HG03575 (cell line): ENCODE measurements around the gene ANKRD13C.

ENCODE experiments used
- ATAC-seq: cut with Tn5 transposase; IDR thresholded peaks from one replicate; pipeline ENCODE4 v1.9.1; 2021; ENCODE audit not compliant: unreplicated experiment, insufficient number of reproducible peaks, low FRiP score; ENCODE audit errors: extremely low read depth

The ANKRD13C gene

GRCh38 chr1:70315782-70316181 lies 38.7 kb downstream of the ANKRD13C start:
- ATAC-seq = no peak

DNA sequence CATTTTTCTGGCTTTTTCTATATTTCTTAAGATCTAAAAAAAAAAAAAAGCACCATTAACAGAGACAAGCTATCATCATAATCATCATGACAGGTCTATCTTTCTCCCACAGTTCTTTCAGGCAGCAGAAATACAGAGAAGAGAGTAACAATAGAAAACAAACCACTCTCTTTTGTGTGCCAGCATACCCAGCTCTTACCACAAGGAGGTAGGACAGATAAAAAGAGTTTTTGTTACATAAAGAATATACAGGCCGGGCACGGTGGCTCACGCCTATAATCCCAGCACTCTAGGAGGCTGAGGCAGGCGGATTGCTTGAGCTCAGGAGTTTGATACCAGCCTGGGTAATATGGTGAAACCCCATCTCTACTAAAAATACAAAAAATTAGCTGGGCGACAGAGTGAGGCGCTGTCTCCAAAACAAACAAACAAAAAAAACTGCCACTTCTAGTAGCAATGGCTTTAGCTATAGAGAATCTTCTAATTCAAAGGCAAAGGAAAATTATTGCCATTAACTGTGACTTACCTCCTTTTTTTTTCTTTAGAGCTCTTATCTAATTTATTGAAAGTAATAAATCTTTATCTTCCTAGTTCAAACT lies 39.7 kb downstream of the ANKRD13C start:
- no peak for ATAC-seq

- ATAC-seq = no peak
Observed at GRCh38 chr1:70311369-70311768, 43.2 kb downstream of the ANKRD13C start.

DNA sequence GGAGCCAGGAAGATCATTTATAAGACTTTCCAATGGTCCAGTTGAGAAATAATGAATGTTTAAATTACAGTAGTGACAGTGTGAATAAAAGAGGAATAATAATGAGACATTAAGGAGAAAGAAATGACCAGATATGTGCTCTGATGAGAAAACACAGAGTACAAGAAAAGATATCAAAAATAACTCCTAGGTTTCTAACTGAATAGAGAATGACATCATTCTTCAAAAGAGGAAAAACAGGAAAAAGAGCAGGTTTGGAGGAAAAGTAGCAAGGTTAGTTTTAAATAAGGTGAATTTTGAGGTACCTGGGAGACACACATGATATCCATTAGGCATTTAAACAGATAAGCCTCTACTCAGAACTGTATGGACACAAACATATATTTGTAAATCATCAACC lies 55.0 kb downstream of the ANKRD13C start:
- no peak for ATAC-seq

DNA sequence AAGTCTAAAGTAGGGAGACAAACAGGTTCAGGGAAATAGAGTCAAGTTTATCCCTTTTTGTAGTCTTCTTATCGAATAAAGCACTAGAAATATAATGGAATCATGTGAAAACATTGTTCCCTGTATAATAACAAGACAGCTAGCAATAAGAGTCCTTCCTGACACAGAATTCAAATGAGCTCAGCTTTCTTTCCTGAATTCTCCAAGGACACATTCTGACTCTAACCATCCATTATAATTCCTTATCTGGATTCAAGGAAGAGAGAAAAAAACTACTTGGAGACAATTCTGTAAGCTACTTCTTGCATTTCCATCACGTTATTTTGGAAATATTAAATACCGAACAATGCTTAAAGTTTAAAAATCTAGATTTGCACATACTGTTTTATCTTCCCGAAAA lies 58.8 kb downstream of the ANKRD13C start:
- no peak for ATAC-seq

- ATAC-seq = no peak
Observed at GRCh38 chr1:70293186-70293843, 61.2 kb downstream of the ANKRD13C start.

GRCh38 chr1:70290218-70290617 lies 64.3 kb downstream of the ANKRD13C start:
- no peak for ATAC-seq

- no peak for ATAC-seq
Observed at GRCh38 chr1:70288166-70288565, 66.4 kb downstream of the ANKRD13C start.

DNA sequence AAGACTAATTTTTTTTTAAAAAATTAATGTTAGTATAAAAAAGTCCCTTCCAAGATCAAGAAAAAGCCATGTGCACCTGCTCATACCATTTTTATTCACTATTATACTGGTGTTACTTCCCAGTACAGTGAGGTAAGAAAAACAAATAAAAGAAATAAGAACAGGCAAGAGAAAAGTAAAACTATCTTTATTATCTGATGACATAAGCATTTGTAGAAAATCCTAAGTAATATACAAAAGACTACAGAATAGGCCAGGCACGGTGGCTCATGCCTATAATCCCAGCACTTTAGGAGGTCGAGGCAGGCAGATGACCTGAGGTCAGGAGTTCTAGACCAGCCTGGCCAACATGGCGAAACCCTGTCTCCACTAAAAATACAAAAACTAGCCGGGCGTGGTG lies 68.1 kb downstream of the ANKRD13C start:
- no peak for ATAC-seq

DNA sequence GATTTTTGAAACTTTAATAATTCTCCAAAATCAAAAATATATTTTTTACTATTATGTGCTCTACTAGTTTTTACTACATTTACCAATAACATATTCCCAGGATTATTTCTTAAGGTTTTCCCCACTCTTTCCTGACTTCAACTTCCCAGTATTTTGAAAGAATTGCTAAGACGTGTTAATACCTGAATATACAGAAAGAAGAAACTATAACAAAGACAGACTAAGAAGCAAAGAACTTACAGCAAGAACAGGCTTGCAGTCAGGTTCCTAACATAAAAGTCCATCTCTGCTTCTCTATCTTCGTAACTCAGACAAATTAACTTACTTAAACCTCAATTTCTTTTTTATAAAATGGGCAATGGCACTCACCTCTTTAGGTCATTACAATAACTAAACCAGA lies 70.2 kb downstream of the ANKRD13C start:
- no peak for ATAC-seq

GRCh38 chr1:70278710-70279109 lies 75.8 kb downstream of the ANKRD13C start:
- no peak for ATAC-seq

GRCh38 chr1:70277875-70278274 lies 76.6 kb downstream of the ANKRD13C start:
- no peak for ATAC-seq

DNA sequence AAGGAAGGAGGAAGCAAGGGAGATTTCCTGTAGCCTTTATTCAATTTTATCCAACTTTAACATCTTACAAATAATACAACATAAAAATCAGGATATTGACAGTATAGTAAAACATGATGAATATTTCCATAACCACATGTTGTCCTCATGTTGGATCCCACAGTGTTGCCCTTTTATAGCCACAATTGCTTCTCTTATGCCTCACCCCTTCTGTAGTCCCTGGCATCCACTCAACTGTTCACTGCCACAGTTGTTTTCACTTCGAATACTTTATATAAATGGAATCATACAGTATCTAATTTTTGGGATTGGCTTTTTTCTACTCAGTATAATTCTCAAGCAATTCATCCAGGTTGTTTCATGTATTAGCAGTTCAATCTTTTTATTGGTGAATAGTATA lies 88.6 kb downstream of the ANKRD13C start:
- no peak for ATAC-seq

DNA sequence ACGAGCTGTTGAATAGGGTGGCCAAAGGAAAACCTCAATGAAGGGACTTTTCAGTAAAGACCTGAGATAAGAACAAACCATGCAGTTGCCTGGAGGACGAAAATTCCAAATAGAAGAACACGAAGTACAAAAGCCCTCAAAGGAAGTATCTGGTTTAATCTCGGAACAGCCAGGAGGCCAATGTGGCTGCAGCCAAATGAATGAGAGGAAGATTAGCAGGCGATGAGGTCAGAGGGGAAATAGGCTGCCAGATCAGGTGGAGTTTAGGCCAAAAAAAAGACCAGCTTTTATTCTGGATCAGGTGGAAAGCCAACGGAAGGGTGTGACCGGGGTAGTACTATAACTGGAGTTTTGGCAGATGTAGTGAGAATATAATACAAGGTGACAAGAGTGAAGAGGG lies 89.7 kb downstream of the ANKRD13C start:
- ATAC-seq = no peak

- no peak for ATAC-seq
Observed at GRCh38 chr1:70256664-70257063, 97.9 kb downstream of the ANKRD13C start.

DNA sequence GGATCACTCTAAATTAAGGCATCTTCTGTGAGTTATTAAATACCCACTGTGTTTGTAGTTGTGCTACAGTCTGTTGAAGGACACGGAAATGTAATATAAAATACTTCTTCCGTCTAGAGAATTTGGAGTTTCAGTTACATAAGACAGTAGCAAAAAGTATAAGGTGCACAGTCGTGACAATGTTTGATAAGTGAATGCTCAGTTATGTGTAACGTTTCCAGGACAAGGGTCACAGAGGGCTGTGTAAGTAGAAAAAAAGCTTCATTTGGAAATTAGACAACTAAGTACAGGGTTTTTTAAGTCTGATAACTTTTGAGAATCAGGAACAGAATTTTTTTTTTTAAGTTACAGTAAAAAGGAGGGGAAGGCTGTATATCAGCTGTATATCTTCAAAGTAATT lies 105.8 kb downstream of the ANKRD13C start:
- ATAC-seq = no peak

- no peak for ATAC-seq
Observed at GRCh38 chr1:70247768-70248167, 106.8 kb downstream of the ANKRD13C start.

DNA sequence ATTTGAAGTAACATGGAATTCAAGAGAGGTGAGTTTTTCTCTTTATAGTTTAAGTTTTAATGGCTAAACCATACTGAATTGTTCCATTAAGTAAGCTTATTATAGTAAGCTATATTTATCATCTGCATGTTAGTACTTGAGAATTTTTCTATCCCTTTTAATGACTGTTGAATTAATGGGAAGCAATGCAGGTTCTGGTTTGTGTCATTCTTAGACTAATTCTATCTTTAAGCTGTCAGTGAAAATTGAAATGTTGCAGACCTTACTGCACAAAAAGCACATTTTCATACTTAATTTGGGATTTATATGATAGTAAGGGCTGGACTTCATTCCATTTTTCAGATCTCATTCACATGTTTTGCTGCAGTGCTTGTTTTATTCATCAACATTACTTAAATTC lies 107.4 kb downstream of the ANKRD13C start:
- ATAC-seq = no peak

GRCh38 chr1:70239940-70240339 lies 114.6 kb downstream of the ANKRD13C start:
- ATAC-seq = no peak

DNA sequence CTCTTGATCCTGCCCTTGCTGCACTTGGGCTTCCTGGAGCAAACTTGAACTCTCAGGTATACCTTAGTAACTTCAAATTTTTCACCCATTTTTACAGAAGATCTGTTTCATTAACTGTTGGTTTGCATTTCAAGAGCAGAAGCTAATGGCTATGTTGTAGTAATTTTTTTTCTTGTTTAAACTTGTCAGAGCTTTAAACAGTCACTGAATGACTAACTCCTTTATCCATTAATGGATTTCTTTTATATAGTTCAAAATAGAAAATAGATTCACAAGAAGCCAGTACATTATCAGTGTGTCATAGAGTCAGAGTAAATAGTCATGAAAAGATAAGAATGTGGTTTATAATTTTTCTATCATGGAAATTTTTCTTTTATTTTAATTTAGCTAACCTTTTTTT lies 119.8 kb downstream of the ANKRD13C start:
- ATAC-seq = no peak

- no peak for ATAC-seq
Observed at GRCh38 chr1:70231475-70231874, 123.0 kb downstream of the ANKRD13C start.
